ENCODE data around the gene PDHB. TPM values are rescaled to one million over a fixed set of nuclear protein-coding genes. Genes with fewer than 3 reads are reported as not detected.

The PDHB gene
- total and polyA plus RNA-seq, 5 experiments from 2014 or later: 60.2 to 120 (median 92.2) TPM

- H3K4me1 Mint-ChIP-seq: peaks cover 0 to 9% (median 2%) of the 10 kb centered on the region in 4 donors
- peak; percentile 48 to 76 for ATAC-seq
- no peak overlapping the region for H3K4me3 Mint-ChIP-seq
- DNase-seq: peak in 9 of 10 donors; percentile 10 to 70 (median 48)
- H3K36me3 Mint-ChIP-seq: peaks cover 0 to 33% (median 15%) of the 10 kb centered on the region in 3 donors
- peak overlapping the region in 2 of 10 donors; percentile 46 to 57 for H3K27ac Mint-ChIP-seq
- POLR2A ChIA-PET: interaction anchor here (1.3 kb wide), 1 partner anchor 108 kb away, joined by 6 read pairs; the partner anchor contains the start of gene HTD2
- H3K27me3 Mint-ChIP-seq: no peaks in the 10 kb centered on the region
- no peaks in the 10 kb centered on the region for H3K9me3 Mint-ChIP-seq
Observed at GRCh38 chr3:58414538-58415197, 19.0 kb downstream of the PDHB start.

- H3K9me3 Mint-ChIP-seq: no peaks in the 10 kb centered on the region
- no peak for ATAC-seq
Observed at GRCh38 chr3:58411851-58412830, 21.5 kb downstream of the PDHB start.

GRCh38 chr3:58411036-58411435 lies 22.6 kb downstream of the PDHB start:
- POLR2A ChIA-PET: interaction anchor here (0.6 to 0.8 kb wide), 2 partner anchors 53 to 73 kb away, joined by 3 read pairs; no protein-coding TSS in a partner anchor
- no peak for DNase-seq

More at GRCh38 chr3:58411851-58412830, 21.5 kb downstream of the PDHB start:
- peaks cover 0 to 6% (median 2%) of the 10 kb centered on the region in 4 donors for H3K4me1 Mint-ChIP-seq
- POLR2A ChIA-PET: interaction anchor here (0.6 to 1.0 kb wide), 3 partner anchors 52 to 201 kb away, joined by 3 to 6 read pairs (median 4); partner anchors contain the start of genes HTD2 and RPP14
- no peaks in the 10 kb centered on the region for H3K27me3 Mint-ChIP-seq
- peaks cover 0 to 53% (median 27%) of the 10 kb centered on the region in 3 donors for H3K36me3 Mint-ChIP-seq
- no peak overlapping the region for H3K4me3 Mint-ChIP-seq
- no peak for DNase-seq
- peak overlapping the region in 1 of 10 donors; percentile 17 for H3K27ac Mint-ChIP-seq

GRCh38 chr3:58409663-58410062 lies 24.0 kb downstream of the PDHB start:
- peaks cover 0 to 67% (median 27%) of the 10 kb centered on the region in 3 donors for H3K36me3 Mint-ChIP-seq
- H3K27ac Mint-ChIP-seq: no peak overlapping the region
- no peaks in the 10 kb centered on the region for H3K9me3 Mint-ChIP-seq
- ATAC-seq: no peak
- H3K27me3 Mint-ChIP-seq: no peaks in the 10 kb centered on the region
- no peak for DNase-seq
- POLR2A ChIA-PET: no interaction called here
- peaks cover 0 to 6% (median 2%) of the 10 kb centered on the region in 4 donors for H3K4me1 Mint-ChIP-seq
- H3K4me3 Mint-ChIP-seq: no peak overlapping the region

More at GRCh38 chr3:58411036-58411435, 22.6 kb downstream of the PDHB start:
- ATAC-seq: no peak
- H3K36me3 Mint-ChIP-seq: peaks cover 0 to 59% (median 27%) of the 10 kb centered on the region in 3 donors
- H3K4me1 Mint-ChIP-seq: peaks cover 0 to 6% (median 2%) of the 10 kb centered on the region in 4 donors
- H3K27me3 Mint-ChIP-seq: no peaks in the 10 kb centered on the region
- peak overlapping the region in 2 of 10 donors; percentile 4 to 31 for H3K27ac Mint-ChIP-seq
- no peak overlapping the region for H3K4me3 Mint-ChIP-seq
- H3K9me3 Mint-ChIP-seq: no peaks in the 10 kb centered on the region

- Mint-ChIP-seq H3K9me3 (no peaks in the 10 kb centered on the region), H3K27me3 (no peaks in the 10 kb centered on the region), H3K4me3 (no peak overlapping the region), H3K4me1 (peaks cover 0 to 3% (median 0%) of the 10 kb centered on the region in 4 donors), H3K36me3 (peaks cover 0 to 70% (median 27%) of the 10 kb centered on the region in 3 donors), H3K27ac (no peak overlapping the region)
- ATAC-seq (no peak), DNase-seq (no peak)
- POLR2A ChIA-PET: no interaction called here
Observed at GRCh38 chr3:58408906-58409305, 24.7 kb downstream of the PDHB start.

GRCh38 chr3:58404396-58404795 lies 29.2 kb downstream of the PDHB start:
- Mint-ChIP-seq H3K4me1 (no peaks in the 10 kb centered on the region), H3K9me3 (no peaks in the 10 kb centered on the region), H3K27me3 (no peaks in the 10 kb centered on the region), H3K27ac (no peak overlapping the region), H3K36me3 (peaks cover 0 to 69% (median 9%) of the 10 kb centered on the region in 3 donors), H3K4me3 (no peak overlapping the region)
- ATAC-seq (no peak), DNase-seq (no peak)
- POLR2A ChIA-PET: interaction anchor here (0.6 kb wide), 1 partner anchor 64 kb away, joined by 3 read pairs; no protein-coding TSS in a partner anchor

- ATAC-seq (no peak), DNase-seq (no peak)
- no peaks in the 10 kb centered on the region for H3K9me3 Mint-ChIP-seq
- no peak overlapping the region for H3K4me3 Mint-ChIP-seq
- H3K4me1 Mint-ChIP-seq: no peaks in the 10 kb centered on the region
- peaks cover 0 to 69% (median 9%) of the 10 kb centered on the region in 3 donors for H3K36me3 Mint-ChIP-seq
- POLR2A ChIA-PET: interaction anchor here (0.6 kb wide), 1 partner anchor 63 kb away, joined by 3 read pairs; no protein-coding TSS in a partner anchor
- no peaks in the 10 kb centered on the region for H3K27me3 Mint-ChIP-seq
- peak overlapping the region in 3 of 10 donors; percentile 17 to 34 (median 23) for H3K27ac Mint-ChIP-seq
Observed at GRCh38 chr3:58403513-58404109, 30.0 kb downstream of the PDHB start.

- H3K4me1 Mint-ChIP-seq: no peaks in the 10 kb centered on the region
- DNase-seq (no peak), ATAC-seq (no peak)
- H3K27ac Mint-ChIP-seq: peak overlapping the region in 1 of 10 donors; percentile 47
- peaks cover 0 to 78% (median 8%) of the 10 kb centered on the region in 3 donors for H3K36me3 Mint-ChIP-seq
- no peaks in the 10 kb centered on the region for H3K9me3 Mint-ChIP-seq
- no peak overlapping the region for H3K4me3 Mint-ChIP-seq
- no peaks in the 10 kb centered on the region for H3K27me3 Mint-ChIP-seq
- POLR2A ChIA-PET: no interaction called here
Observed at GRCh38 chr3:58398669-58399333, 34.8 kb downstream of the PDHB start.

GRCh38 chr3:58394339-58394738 lies 39.3 kb downstream of the PDHB start:
- Mint-ChIP-seq H3K4me3 (no peak overlapping the region), H3K4me1 (peaks cover 0 to 2% (median 0%) of the 10 kb centered on the region in 4 donors), H3K27ac (peak overlapping the region in 1 of 10 donors; percentile 48), H3K27me3 (no peaks in the 10 kb centered on the region), H3K9me3 (no peaks in the 10 kb centered on the region), H3K36me3 (peaks cover 0 to 73% (median 16%) of the 10 kb centered on the region in 3 donors)
- POLR2A ChIA-PET: no interaction called here
- DNase-seq: no peak
- no peak for ATAC-seq

- peaks cover 0 to 56% (median 11%) of the 10 kb centered on the region in 3 donors for H3K36me3 Mint-ChIP-seq
- ATAC-seq (no peak), DNase-seq (no peak)
- H3K9me3 Mint-ChIP-seq: no peaks in the 10 kb centered on the region
- H3K27me3 Mint-ChIP-seq: no peaks in the 10 kb centered on the region
- POLR2A ChIA-PET: no interaction called here
- H3K4me1 Mint-ChIP-seq: peaks cover 1 to 17% (median 4%) of the 10 kb centered on the region in 4 donors
- H3K4me3 Mint-ChIP-seq: no peak overlapping the region
- peak overlapping the region in 1 of 10 donors; percentile 43 for H3K27ac Mint-ChIP-seq
Observed at GRCh38 chr3:58392181-58392580, 41.5 kb downstream of the PDHB start.

GRCh38 chr3:58391156-58391865 lies 42.3 kb downstream of the PDHB start:
- H3K27ac Mint-ChIP-seq: peak overlapping the region in 1 of 10 donors; percentile 43
- peaks cover 3 to 22% (median 4%) of the 10 kb centered on the region in 4 donors for H3K4me1 Mint-ChIP-seq
- H3K9me3 Mint-ChIP-seq: no peaks in the 10 kb centered on the region
- no peak for DNase-seq
- H3K27me3 Mint-ChIP-seq: no peaks in the 10 kb centered on the region
- POLR2A ChIA-PET: no interaction called here
- peaks cover 0 to 52% (median 9%) of the 10 kb centered on the region in 3 donors for H3K36me3 Mint-ChIP-seq
- ATAC-seq: no peak
- H3K4me3 Mint-ChIP-seq: no peak overlapping the region
